Panc1 (cell line): Measurements from ENCODE around the gene PNMA1.

ENCODE experiments used
- CTCF ChIP-seq: fragments of 450-650 bp; IDR thresholded peaks from 2 replicates; pipeline ENCODE4 v1.5.1; 2017; ENCODE audit warnings: mild to moderate bottlenecking
- POLR2AphosphoS5 ChIP-seq: IDR thresholded peaks from 2 replicates; pipeline ENCODE4 v1.6.1; 2012; ENCODE audit warnings: mild to moderate bottlenecking, low read depth, low read length, moderate library complexity
- REST ChIP-seq, 2 experiments: IDR thresholded peaks; 2 replicates each; pipeline ENCODE4 v1.6.1; 2011 to 2012; ENCODE audit warnings: low read depth in 2 of 2, control low read depth in 1 of 2, low read length in 1 of 2, mild to moderate bottlenecking in 1 of 2, moderate library complexity in 1 of 2; ENCODE audit not compliant: insufficient read depth in 1 of 2
- SIN3A ChIP-seq: IDR thresholded peaks from 2 replicates; pipeline ENCODE4 v1.6.1; 2012; ENCODE audit warnings: low read depth, mild to moderate bottlenecking, low read length, moderate library complexity, borderline replicate concordance; ENCODE audit not compliant: insufficient read depth

GRCh38 chr14:73755434-73756014, 41.3 kb upstream of the PNMA1 start:
- TF ChIP-seq CTCF (no peak), POLR2AphosphoS5 (no peak), SIN3A (no peak), REST (IDR thresholded peaks at IDR 0.05; ENCODE audit: insufficient read depth in 1 of 2, low read depth in 2 of 2, low read length in 1 of 2) (no peak)
